CD4-positive, CD25-positive, alpha-beta regulatory T cell (primary cell): ENCODE data around the gene RAB3GAP2. TPM values are rescaled to one million over a fixed set of nuclear protein-coding genes. Genes with fewer than 3 reads are reported as not detected.
"Not testable (repeated sequence)": the region's sequence is repeated elsewhere in the genome, so short reads cannot be mapped to it uniquely, and the experiment has no call there.

Experiments
- ATAC-seq, 2 donors: fragments of 150-1000 bp; cut with Tn5 transposase; one replicate each; pipeline ENCODE4 v1.10.0; 2021; ENCODE audit warnings: low read depth in 2 of 2, moderate number of reproducible peaks in 2 of 2, moderate library complexity in 1 of 2
- DNase-seq, 3 donors: peaks; one replicate each; pipeline versions ENCODE4 v3.0.0 to v3.0.0-alpha.2; 2012 to 2022; ENCODE audit warnings: mixed read lengths in 1 of 3
- H3K27ac ChIP-seq: one replicate; pipeline ENCODE4 v1.7.0; 2013; ENCODE audit warnings: mild to moderate bottlenecking, low read length; ENCODE audit not compliant: insufficient read depth, poor library complexity, severe bottlenecking
- H3K27me3 ChIP-seq: one replicate; pipeline ENCODE4 v1.7.0; 2013; ENCODE audit warnings: low read length; ENCODE audit not compliant: control insufficient read depth, insufficient read depth
- H3K36me3 ChIP-seq: one replicate; pipeline ENCODE4 v1.7.0; 2013; ENCODE audit warnings: mild to moderate bottlenecking, low read length, moderate library complexity; ENCODE audit not compliant: control insufficient read depth, insufficient read depth
- H3K4me1 ChIP-seq: 2 replicates; pipeline ENCODE4 v1.7.0; 2013; ENCODE audit warnings: mild to moderate bottlenecking, low read length; ENCODE audit not compliant: insufficient read depth, control insufficient read depth, poor library complexity, severe bottlenecking
- H3K4me3 ChIP-seq: one replicate; pipeline ENCODE4 v1.7.0; 2013; ENCODE audit warnings: low read depth, mild to moderate bottlenecking, low read length, moderate library complexity
- H3K9me3 ChIP-seq, 2 experiments: 1 replicate in 1 of 2; 2 replicates in 1 of 2; pipeline ENCODE4 v1.7.0; 2013; ENCODE audit warnings: low read length in 2 of 2, mild to moderate bottlenecking in 1 of 2, moderate library complexity in 1 of 2; ENCODE audit not compliant: control insufficient read depth in 2 of 2
- H3K27ac Mint-ChIP-seq, 3 donors: one replicate each; pipeline ENCODE4 v1.8.0; 2020 to 2022; ENCODE audit warnings: mild to moderate bottlenecking in 3 of 3, mixed read lengths in 3 of 3, moderate library complexity in 2 of 3
- H3K27me3 Mint-ChIP-seq: one replicate; pipeline ENCODE4 v1.8.0; 2022; ENCODE audit warnings: mild to moderate bottlenecking, mixed read lengths
- H3K36me3 Mint-ChIP-seq: one replicate; pipeline ENCODE4 v1.8.0; 2020; ENCODE audit warnings: mixed read lengths
- H3K4me1 Mint-ChIP-seq, 4 donors: one replicate each; pipeline ENCODE4 v1.8.0; 2020 to 2022; ENCODE audit warnings: mixed read lengths in 4 of 4, mild to moderate bottlenecking in 1 of 4
- H3K4me3 Mint-ChIP-seq, 4 donors: one replicate each; pipeline ENCODE4 v1.8.0; 2020 to 2022; ENCODE audit warnings: mild to moderate bottlenecking in 4 of 4, mixed read lengths in 4 of 4, moderate library complexity in 3 of 4
- H3K9me3 Mint-ChIP-seq, 7 donors: one replicate each; pipeline ENCODE4 v1.8.0; 2020 to 2022; ENCODE audit warnings: mixed read lengths in 7 of 7, mild to moderate bottlenecking in 3 of 7, moderate library complexity in 2 of 7
- polyA plus RNA-seq, 4 donors: library from polyadenylated mRNA; unstranded; fragments of 300-500 nt; fragmentation: Illumina TruSeq; gene quantifications; one replicate each; pipeline ENCODE4 v1.2.3, GENCODE V29; 2021
- total RNA-seq: library from RNA; stranded (reverse); gene quantifications from one replicate; pipeline ENCODE4 v1.2.3, GENCODE V29; 2022

Gene RAB3GAP2
- total and polyA plus RNA-seq, 5 donors from 2014 or later: 13.7 to 48.0 (median 22.0) TPM

GRCh38 chr1:220222939-220223338, 49.3 kb downstream of the RAB3GAP2 start:
- DNase-seq: no peak
- H3K27ac Mint-ChIP-seq: peak overlapping the region in 1 of 3 donors; percentile 38
- Histone ChIP-seq H3K36me3 (peaks cover 16% of the 10 kb centered on the region), H3K27ac (no peak overlapping the region), H3K9me3 (no peaks in the 10 kb centered on the region), H3K4me3 (no peak overlapping the region), H3K27me3 (no peaks in the 10 kb centered on the region), H3K4me1 (peaks cover 3% of the 10 kb centered on the region)
- H3K27me3 Mint-ChIP-seq: no peaks in the 10 kb centered on the region
- peaks cover 43 to 72% (median 65%) of the 10 kb centered on the region in 4 donors for H3K4me1 Mint-ChIP-seq
- H3K4me3 Mint-ChIP-seq: no peak overlapping the region
- peaks cover 12% of the 10 kb centered on the region for H3K36me3 Mint-ChIP-seq
- ATAC-seq: no peak
- no peaks in the 10 kb centered on the region for H3K9me3 Mint-ChIP-seq

GRCh38 chr1:220221670-220222069, 50.6 kb downstream of the RAB3GAP2 start:
- peaks cover 2% of the 10 kb centered on the region for H3K36me3 Mint-ChIP-seq
- Histone ChIP-seq H3K9me3 (no peaks in the 10 kb centered on the region), H3K4me1 (peaks cover 3% of the 10 kb centered on the region), H3K27ac (no peak overlapping the region), H3K36me3 (peaks cover 5% of the 10 kb centered on the region), H3K4me3 (no peak overlapping the region), H3K27me3 (no peaks in the 10 kb centered on the region)
- no peak overlapping the region for H3K4me3 Mint-ChIP-seq
- H3K4me1 Mint-ChIP-seq: peaks cover 43 to 70% (median 63%) of the 10 kb centered on the region in 4 donors
- H3K27me3 Mint-ChIP-seq: no peaks in the 10 kb centered on the region
- no peak for ATAC-seq
- H3K9me3 Mint-ChIP-seq: no peaks in the 10 kb centered on the region
- H3K27ac Mint-ChIP-seq: no peak overlapping the region
- no peak for DNase-seq

- H3K4me3 Mint-ChIP-seq: no peak overlapping the region
- H3K36me3 ChIP-seq: peaks cover 4% of the 10 kb centered on the region
- no peak overlapping the region for H3K4me3 ChIP-seq
- no peaks in the 10 kb centered on the region for H3K9me3 ChIP-seq
- no peaks in the 10 kb centered on the region for H3K27me3 Mint-ChIP-seq
- H3K4me1 ChIP-seq: peaks cover 3% of the 10 kb centered on the region
- peak overlapping the region in 1 of 3 donors; percentile 88 for H3K27ac Mint-ChIP-seq
- H3K27me3 ChIP-seq: no peaks in the 10 kb centered on the region
- H3K36me3 Mint-ChIP-seq: no peaks in the 10 kb centered on the region
- peaks cover 39 to 66% (median 59%) of the 10 kb centered on the region in 4 donors for H3K4me1 Mint-ChIP-seq
- no peak for DNase-seq
- no peak for ATAC-seq
- H3K9me3 Mint-ChIP-seq: no peaks in the 10 kb centered on the region
- no peak overlapping the region for H3K27ac ChIP-seq
These were observed 51.0 kb downstream of the RAB3GAP2 start for GRCh38 chr1:220221269-220221668.

GRCh38 chr1:220220699-220221040, 51.6 kb downstream of the RAB3GAP2 start:
- not testable (repeated sequence) for H3K27me3 Mint-ChIP-seq, H3K36me3 Mint-ChIP-seq, DNase-seq, H3K9me3 Mint-ChIP-seq, H3K4me1 ChIP-seq, H3K27ac ChIP-seq, ATAC-seq, H3K4me3 ChIP-seq, H3K36me3 ChIP-seq, H3K27me3 ChIP-seq, H3K9me3 ChIP-seq, H3K4me3 Mint-ChIP-seq
- peak overlapping the region in 1 of 3 donors; percentile 88 for H3K27ac Mint-ChIP-seq
- H3K4me1 Mint-ChIP-seq: peaks cover 37 to 60% (median 54%) of the 10 kb centered on the region in 4 donors

- H3K4me1 Mint-ChIP-seq: peaks cover 37 to 54% (median 48%) of the 10 kb centered on the region in 4 donors
- H3K27me3 Mint-ChIP-seq: no peaks in the 10 kb centered on the region
- no peaks in the 10 kb centered on the region for H3K9me3 Mint-ChIP-seq
- peaks cover 4% of the 10 kb centered on the region for H3K36me3 ChIP-seq
- ATAC-seq (no peak), DNase-seq (no peak)
- H3K4me1 ChIP-seq: peaks cover under 1% of the 10 kb centered on the region
- no peaks in the 10 kb centered on the region for H3K36me3 Mint-ChIP-seq
- no peaks in the 10 kb centered on the region for H3K27me3 ChIP-seq
- H3K4me3 Mint-ChIP-seq: no peak overlapping the region
- H3K9me3 ChIP-seq: no peaks in the 10 kb centered on the region
- peak overlapping the region; percentile 23 to 88 (median 77) for H3K27ac Mint-ChIP-seq
- no peak overlapping the region for H3K27ac ChIP-seq
- no peak overlapping the region for H3K4me3 ChIP-seq
These were observed 52.2 kb downstream of the RAB3GAP2 start for GRCh38 chr1:220219865-220220698.

- no peak overlapping the region for H3K4me3 ChIP-seq
- no peak overlapping the region for H3K27ac ChIP-seq
- Mint-ChIP-seq H3K27ac (no peak overlapping the region), H3K4me1 (peaks cover 36 to 44% (median 40%) of the 10 kb centered on the region in 4 donors), H3K27me3 (no peaks in the 10 kb centered on the region), H3K4me3 (no peak overlapping the region), H3K9me3 (no peaks in the 10 kb centered on the region), H3K36me3 (no peaks in the 10 kb centered on the region)
- H3K27me3 ChIP-seq: no peaks in the 10 kb centered on the region
- no peak for DNase-seq
- H3K9me3 ChIP-seq: no peaks in the 10 kb centered on the region
- peaks cover 4% of the 10 kb centered on the region for H3K36me3 ChIP-seq
- ATAC-seq: no peak
- no peaks in the 10 kb centered on the region for H3K4me1 ChIP-seq
These were observed 53.2 kb downstream of the RAB3GAP2 start for GRCh38 chr1:220219136-220219442.

- peaks cover 31 to 43% (median 38%) of the 10 kb centered on the region in 4 donors for H3K4me1 Mint-ChIP-seq
- H3K27me3 ChIP-seq, H3K27ac ChIP-seq, H3K4me3 ChIP-seq, H3K4me1 ChIP-seq, H3K27ac Mint-ChIP-seq, H3K9me3 ChIP-seq, H3K27me3 Mint-ChIP-seq, H3K36me3 Mint-ChIP-seq, H3K36me3 ChIP-seq, H3K9me3 Mint-ChIP-seq, H3K4me3 Mint-ChIP-seq: not testable (repeated sequence)
- DNase-seq: peak in 2 of 3 donors; percentile 22 to 58
- peak; percentile 52 to 53 for ATAC-seq
These were observed 53.7 kb downstream of the RAB3GAP2 start for GRCh38 chr1:220218397-220219135.
